BE2C (cell line): ENCODE data around the gene PLCH2.

ENCODE experiments used
- DNase-seq: peaks from one replicate; pipeline ENCODE4 v3.0.0-alpha.2; 2020
- H3K27me3 ChIP-seq: fragments of 250-450 bp; sonication (Bioruptor Pico); 2 replicates; pipeline ENCODE4 v1.5.1; 2020; ENCODE audit warnings: mild to moderate bottlenecking
- H3K36me3 ChIP-seq: fragments of 250-450 bp; sonication (Bioruptor Pico); 2 replicates; pipeline ENCODE4 v1.5.1; 2020; ENCODE audit warnings: mild to moderate bottlenecking
- H3K4me1 ChIP-seq: fragments of 250-450 bp; sonication (Bioruptor Pico); 2 replicates; pipeline ENCODE4 v1.5.1; 2020
- H3K4me3 ChIP-seq: 2 replicates; pipeline ENCODE4 v1.5.1; 2011; ENCODE audit warnings: low read depth, low read length
- H3K9me3 ChIP-seq: fragments of 250-450 bp; sonication (Bioruptor Pico); 2 replicates; pipeline ENCODE4 v1.5.1; 2020
- CTCF ChIP-seq: IDR thresholded peaks from 2 replicates; pipeline ENCODE4 v1.5.1; 2012; ENCODE audit warnings: mild to moderate bottlenecking, low read depth, low read length

The PLCH2 gene

GRCh38 chr1:2508751-2509150, 32.7 kb downstream of the PLCH2 start:
- H3K4me1 ChIP-seq: no peaks in the 10 kb centered on the region
- H3K27me3 ChIP-seq: no peaks in the 10 kb centered on the region
- DNase-seq: no peak
- H3K9me3 ChIP-seq: no peaks in the 10 kb centered on the region
- no peak for TF ChIP-seq CTCF
- H3K36me3 ChIP-seq: peaks cover 5% of the 10 kb centered on the region; the same call in 1 of the 2 replicates
- H3K4me3 ChIP-seq: no peak overlapping the region

GRCh38 chr1:2509589-2509988, 33.5 kb downstream of the PLCH2 start:
- Histone ChIP-seq H3K36me3 (peaks cover 9% of the 10 kb centered on the region; the same call in 1 of the 2 replicates), H3K27me3 (no peaks in the 10 kb centered on the region), H3K4me3 (no peak overlapping the region), H3K9me3 (no peaks in the 10 kb centered on the region), H3K4me1 (no peaks in the 10 kb centered on the region)
- no peak for DNase-seq
- no peak for TF ChIP-seq CTCF

- H3K4me3 ChIP-seq: no peak overlapping the region
- H3K4me1 ChIP-seq: no peaks in the 10 kb centered on the region
- peaks cover 9% of the 10 kb centered on the region; the same call in 1 of the 2 replicates for H3K36me3 ChIP-seq
- no peak for DNase-seq
- no peak for TF ChIP-seq CTCF
- no peaks in the 10 kb centered on the region for H3K27me3 ChIP-seq
- no peaks in the 10 kb centered on the region for H3K9me3 ChIP-seq
Observed at GRCh38 chr1:2510366-2511155, 34.5 kb downstream of the PLCH2 start.

GRCh38 chr1:2512862-2513421, 36.9 kb downstream of the PLCH2 start:
- peaks cover 20% of the 10 kb centered on the region for H3K36me3 ChIP-seq
- no peak for DNase-seq
- no peak overlapping the region for H3K4me3 ChIP-seq
- no peaks in the 10 kb centered on the region for H3K4me1 ChIP-seq
- H3K9me3 ChIP-seq: no peaks in the 10 kb centered on the region
- H3K27me3 ChIP-seq: no peaks in the 10 kb centered on the region
- no peak for TF ChIP-seq CTCF

- peaks cover 26% of the 10 kb centered on the region for H3K36me3 ChIP-seq
Observed at GRCh38 chr1:2513939-2514652, 38.0 kb downstream of the PLCH2 start.

More at GRCh38 chr1:2513939-2514652, 38.0 kb downstream of the PLCH2 start:
- H3K27me3 ChIP-seq: no peaks in the 10 kb centered on the region
- no peak for DNase-seq
- H3K9me3 ChIP-seq: no peaks in the 10 kb centered on the region
- no peaks in the 10 kb centered on the region for H3K4me1 ChIP-seq
- TF ChIP-seq CTCF: no peak
- H3K4me3 ChIP-seq: no peak overlapping the region
